ENCODE data around the gene MLYCD.

- no peak for TF ChIP-seq CTCF (tag by site-specific recombination; IDR thresholded peaks at IDR 0.05)
- no peak for TF ChIP-seq ZXDB (tag by site-specific recombination; IDR thresholded peaks at IDR 0.05)
- no peak for TF ChIP-seq ZNF169 (tag by site-specific recombination; IDR thresholded peaks at IDR 0.05)
- no peak for TF ChIP-seq ZNF544 (tag by site-specific recombination; IDR thresholded peaks at IDR 0.05)
- no peak for TF ChIP-seq ATF2 (tag by site-specific recombination; IDR thresholded peaks at IDR 0.05; ENCODE audit: low read depth)
- TF ChIP-seq ZNF518A (tag by site-specific recombination; conservative IDR thresholded peaks at IDR 0.05; ENCODE audit: low read depth), result no peak
- no peak for TF ChIP-seq ZNF114 (tag by site-specific recombination; IDR thresholded peaks at IDR 0.05)
- no peak for TF ChIP-seq YY2 (tag by site-specific recombination; IDR thresholded peaks at IDR 0.05)
- TF ChIP-seq MYNN (tag by site-specific recombination; IDR thresholded peaks at IDR 0.05; ENCODE audit: borderline replicate concordance), result no peak
- no peak for TF ChIP-seq ZNF175 (tag by site-specific recombination; IDR thresholded peaks at IDR 0.05)
- TF ChIP-seq, protein P1, sequence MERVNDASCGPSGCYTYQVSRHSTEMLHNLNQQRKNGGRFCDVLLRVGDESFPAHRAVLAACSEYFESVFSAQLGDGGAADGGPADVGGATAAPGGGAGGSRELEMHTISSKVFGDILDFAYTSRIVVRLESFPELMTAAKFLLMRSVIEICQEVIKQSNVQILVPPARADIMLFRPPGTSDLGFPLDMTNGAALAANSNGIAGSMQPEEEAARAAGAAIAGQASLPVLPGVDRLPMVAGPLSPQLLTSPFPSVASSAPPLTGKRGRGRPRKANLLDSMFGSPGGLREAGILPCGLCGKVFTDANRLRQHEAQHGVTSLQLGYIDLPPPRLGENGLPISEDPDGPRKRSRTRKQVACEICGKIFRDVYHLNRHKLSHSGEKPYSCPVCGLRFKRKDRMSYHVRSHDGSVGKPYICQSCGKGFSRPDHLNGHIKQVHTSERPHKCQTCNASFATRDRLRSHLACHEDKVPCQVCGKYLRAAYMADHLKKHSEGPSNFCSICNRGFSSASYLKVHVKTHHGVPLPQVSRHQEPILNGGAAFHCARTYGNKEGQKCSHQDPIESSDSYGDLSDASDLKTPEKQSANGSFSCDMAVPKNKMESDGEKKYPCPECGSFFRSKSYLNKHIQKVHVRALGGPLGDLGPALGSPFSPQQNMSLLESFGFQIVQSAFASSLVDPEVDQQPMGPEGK (tag by site-specific recombination; IDR thresholded peaks at IDR 0.05), result no peak
These were observed 4.8 kb downstream of the MLYCD start for GRCh38 chr16:83903751-83904150.

All from HEK293 (cell line).